PFSK-1 (cell line): ENCODE data around the gene DENND10.

Source experiments
- FOXP2 ChIP-seq: optimal IDR thresholded peaks from 2 replicates; pipeline ENCODE3; 2011; ENCODE audit warnings: borderline replicate concordance, control low read depth, inconsistent platforms; ENCODE audit not compliant: insufficient read depth; ENCODE audit errors: extremely low read length, extremely low read depth
- POLR2AphosphoS5 ChIP-seq: IDR thresholded peaks from 2 replicates; pipeline ENCODE4 v1.6.1; 2012; ENCODE audit warnings: low read depth, mild to moderate bottlenecking, control low read depth, low read length, moderate library complexity
- SIN3A ChIP-seq: IDR thresholded peaks from 2 replicates; pipeline ENCODE4 v1.6.1; 2012; ENCODE audit warnings: mild to moderate bottlenecking, low read length, moderate library complexity, borderline replicate concordance; ENCODE audit not compliant: insufficient read depth
- TAF1 ChIP-seq: IDR thresholded peaks from 2 replicates; pipeline ENCODE4 v1.6.1; 2012; ENCODE audit warnings: low read length, control low read depth, borderline replicate concordance; ENCODE audit not compliant: insufficient read depth
- TF ChIP-seq, protein P1 (sequence below), 2 experiments: IDR thresholded peaks; 2 replicates each; pipeline versions ENCODE4 v1.6.1 to v1.8.0; 2011 to 2012; ENCODE audit warnings: low read depth in 2 of 2, low read length in 2 of 2, control low read depth in 1 of 2, inconsistent platforms in 1 of 2, mild to moderate bottlenecking in 1 of 2, moderate library complexity in 1 of 2; ENCODE audit not compliant: insufficient read depth in 1 of 2

Gene DENND10

DNA sequence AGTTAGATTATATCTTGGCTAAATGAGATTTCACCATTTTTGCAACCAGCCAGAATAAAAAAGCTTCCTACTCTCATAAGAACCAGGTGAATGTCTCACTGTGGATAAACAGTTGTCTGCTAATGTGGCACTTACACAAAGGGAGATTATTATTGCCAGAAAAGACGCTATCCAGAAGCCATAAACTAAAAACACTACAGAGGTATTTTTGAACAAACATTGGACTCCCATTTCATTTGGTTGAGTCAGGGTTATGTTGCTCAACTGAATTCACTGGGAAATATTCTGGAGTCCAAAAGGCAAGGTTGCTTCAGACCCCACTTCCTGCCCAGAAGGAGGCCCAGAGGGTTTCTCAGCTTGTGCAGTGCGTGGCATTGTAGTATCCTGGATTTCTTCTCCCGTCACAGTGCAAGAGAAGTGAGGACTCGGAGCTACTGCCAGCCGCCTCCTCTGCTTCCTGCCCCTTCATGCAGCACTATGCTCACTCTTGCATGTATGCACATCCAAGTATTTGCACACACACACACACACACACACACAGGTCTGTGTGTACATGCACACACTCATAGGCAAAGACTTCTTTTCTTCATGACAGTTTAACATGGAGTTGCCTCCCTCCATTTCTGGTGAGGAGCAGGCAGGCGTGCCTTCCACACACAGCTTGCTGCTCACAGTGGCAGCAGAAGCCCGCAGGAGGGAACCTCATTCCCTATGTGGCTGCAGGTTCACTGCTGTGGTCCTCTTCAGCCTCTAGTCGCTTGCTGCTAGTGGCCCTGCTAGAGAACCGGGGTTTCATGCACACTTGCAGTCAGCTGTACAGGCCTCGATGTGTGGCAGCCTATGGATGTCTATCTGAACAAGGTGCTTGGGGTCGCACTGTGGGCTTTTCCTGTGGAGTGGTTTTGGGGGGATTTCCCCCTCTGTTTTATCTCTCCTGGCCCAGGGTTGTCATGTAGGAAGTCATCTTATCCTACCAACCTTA, 10.1 kb downstream of the DENND10 start:
- TF ChIP-seq FOXP2 (no peak), TAF1 (no peak), POLR2AphosphoS5 (no peak), SIN3A (no peak)
- TF ChIP-seq, protein P1, sequence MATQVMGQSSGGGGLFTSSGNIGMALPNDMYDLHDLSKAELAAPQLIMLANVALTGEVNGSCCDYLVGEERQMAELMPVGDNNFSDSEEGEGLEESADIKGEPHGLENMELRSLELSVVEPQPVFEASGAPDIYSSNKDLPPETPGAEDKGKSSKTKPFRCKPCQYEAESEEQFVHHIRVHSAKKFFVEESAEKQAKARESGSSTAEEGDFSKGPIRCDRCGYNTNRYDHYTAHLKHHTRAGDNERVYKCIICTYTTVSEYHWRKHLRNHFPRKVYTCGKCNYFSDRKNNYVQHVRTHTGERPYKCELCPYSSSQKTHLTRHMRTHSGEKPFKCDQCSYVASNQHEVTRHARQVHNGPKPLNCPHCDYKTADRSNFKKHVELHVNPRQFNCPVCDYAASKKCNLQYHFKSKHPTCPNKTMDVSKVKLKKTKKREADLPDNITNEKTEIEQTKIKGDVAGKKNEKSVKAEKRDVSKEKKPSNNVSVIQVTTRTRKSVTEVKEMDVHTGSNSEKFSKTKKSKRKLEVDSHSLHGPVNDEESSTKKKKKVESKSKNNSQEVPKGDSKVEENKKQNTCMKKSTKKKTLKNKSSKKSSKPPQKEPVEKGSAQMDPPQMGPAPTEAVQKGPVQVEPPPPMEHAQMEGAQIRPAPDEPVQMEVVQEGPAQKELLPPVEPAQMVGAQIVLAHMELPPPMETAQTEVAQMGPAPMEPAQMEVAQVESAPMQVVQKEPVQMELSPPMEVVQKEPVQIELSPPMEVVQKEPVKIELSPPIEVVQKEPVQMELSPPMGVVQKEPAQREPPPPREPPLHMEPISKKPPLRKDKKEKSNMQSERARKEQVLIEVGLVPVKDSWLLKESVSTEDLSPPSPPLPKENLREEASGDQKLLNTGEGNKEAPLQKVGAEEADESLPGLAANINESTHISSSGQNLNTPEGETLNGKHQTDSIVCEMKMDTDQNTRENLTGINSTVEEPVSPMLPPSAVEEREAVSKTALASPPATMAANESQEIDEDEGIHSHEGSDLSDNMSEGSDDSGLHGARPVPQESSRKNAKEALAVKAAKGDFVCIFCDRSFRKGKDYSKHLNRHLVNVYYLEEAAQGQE (IDR thresholded peaks at IDR 0.05; ENCODE audit: insufficient read depth in 1 of 2, low read depth in 2 of 2, low read length in 2 of 2): no peak

DNA sequence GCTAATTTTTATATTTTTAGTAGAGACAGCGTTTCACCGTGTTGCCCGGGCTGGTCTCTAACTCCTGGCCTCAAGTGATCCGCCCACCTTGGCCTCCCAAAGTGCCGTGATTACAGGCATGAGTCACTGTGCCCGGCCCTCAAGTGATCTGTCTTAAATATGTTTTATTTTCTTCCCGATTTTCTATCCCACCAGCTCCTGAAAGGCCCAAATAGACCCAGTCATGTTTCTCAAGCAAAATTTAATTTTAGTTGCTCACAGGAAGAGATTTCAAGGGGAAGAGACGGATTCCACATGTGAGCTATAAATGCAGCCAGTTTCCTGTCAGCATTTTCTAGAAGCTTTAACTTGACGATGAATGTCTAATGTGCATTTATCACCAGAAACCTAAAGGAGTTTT, 12.0 kb downstream of the DENND10 start:
- TF ChIP-seq, protein P1 (IDR thresholded peaks at IDR 0.05; ENCODE audit: insufficient read depth in 1 of 2, low read depth in 2 of 2, low read length in 2 of 2): no peak
- no peak for TF ChIP-seq FOXP2
- TF ChIP-seq TAF1: no peak
- no peak for TF ChIP-seq POLR2AphosphoS5
- no peak for TF ChIP-seq SIN3A

DNA sequence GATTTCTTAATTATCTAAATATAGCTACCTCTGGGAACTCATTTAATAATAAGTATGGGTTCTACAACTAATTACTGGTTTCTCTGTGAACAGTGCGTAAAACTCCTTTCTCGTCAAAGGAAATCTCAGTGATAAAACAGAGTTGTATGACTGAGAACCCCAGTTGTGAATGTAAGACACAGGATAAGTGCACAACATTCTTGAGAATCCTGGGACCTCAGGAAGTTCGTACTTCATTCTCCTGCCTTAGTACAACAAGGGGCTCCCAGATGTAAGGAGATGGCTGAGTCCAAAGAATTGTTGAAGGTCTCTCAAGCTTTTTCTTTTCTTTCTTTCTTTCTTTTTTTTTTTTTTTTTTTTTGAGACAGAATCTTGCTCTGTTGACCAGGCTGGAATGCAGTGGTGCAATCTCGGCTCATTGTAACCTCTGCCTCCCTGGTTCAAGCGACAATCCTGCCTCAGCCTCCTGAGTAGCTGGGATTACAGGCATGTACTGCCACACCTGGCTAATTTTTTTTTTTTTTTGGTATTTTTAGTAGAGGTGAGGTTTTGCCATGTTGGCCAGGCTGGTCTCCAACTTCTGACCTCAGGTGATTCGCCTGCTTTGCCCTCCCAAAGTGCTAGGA, 12.5 kb downstream of the DENND10 start:
- TF ChIP-seq, protein P1 (IDR thresholded peaks at IDR 0.05; ENCODE audit: insufficient read depth in 1 of 2, low read depth in 2 of 2, low read length in 2 of 2): no peak
- TF ChIP-seq POLR2AphosphoS5 (no peak), FOXP2 (no peak), SIN3A (no peak), TAF1 (no peak)

GRCh38 chr10:119118231-119118630, 14.3 kb downstream of the DENND10 start:
- TF ChIP-seq, protein P1 (IDR thresholded peaks at IDR 0.05; ENCODE audit: insufficient read depth in 1 of 2, low read depth in 2 of 2, low read length in 2 of 2): no peak
- TF ChIP-seq FOXP2 (no peak), SIN3A (no peak), TAF1 (no peak), POLR2AphosphoS5 (no peak)
